Measurements from ENCODE around the gene PASD1.

PASD1 gene

GRCh38 chrX:151715752-151716151 is 152.3 kb downstream of the PASD1 start, which contains the start of gene FATE1:
Gene FATE1, plus strand, starts transcription at chrX:151716035. Its CDS starts 85 bp downstream, at chrX:151716120.
- no peak within 1 kb of the TSS for H3K4me3 ChIP-seq (replicated peaks; ENCODE audit: low read depth, low read length)

DNA sequence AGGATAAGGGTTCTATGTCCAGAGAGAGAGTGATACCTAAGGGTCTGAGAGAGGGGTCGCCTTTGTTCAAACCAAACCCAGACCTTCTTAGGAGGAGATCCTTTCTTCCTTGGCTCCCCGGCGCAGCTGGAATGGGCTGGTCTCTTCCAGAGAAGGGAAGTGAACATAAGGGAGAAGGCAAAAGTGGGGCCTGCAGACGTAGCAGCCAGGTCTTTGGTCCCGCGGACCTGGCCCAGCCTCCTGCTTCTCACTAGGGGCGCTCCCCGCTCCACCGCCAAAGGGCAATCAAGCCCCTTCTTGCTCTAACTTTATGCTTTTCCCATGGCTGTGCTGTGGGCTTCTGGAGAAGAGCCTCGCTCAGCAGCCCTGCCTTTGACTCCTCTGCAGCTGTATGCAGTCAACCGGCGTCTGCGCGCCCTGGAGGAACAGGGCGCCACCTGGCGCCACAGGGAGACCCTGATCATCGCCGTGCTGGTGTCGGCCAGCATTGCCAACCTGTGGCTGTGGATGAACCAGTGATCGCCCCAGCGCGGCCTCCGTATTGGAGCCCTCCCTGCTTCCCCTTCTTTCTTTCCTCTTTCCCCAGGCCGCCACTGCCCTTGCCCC is 158.9 kb downstream of the PASD1 start:
- DNase-seq (ENCODE audit: extremely low read depth, low read depth) = no peak
- no peak overlapping the region for H3K4me3 ChIP-seq (replicated peaks; ENCODE audit: low read depth, low read length)
- TF ChIP-seq, protein P1, sequence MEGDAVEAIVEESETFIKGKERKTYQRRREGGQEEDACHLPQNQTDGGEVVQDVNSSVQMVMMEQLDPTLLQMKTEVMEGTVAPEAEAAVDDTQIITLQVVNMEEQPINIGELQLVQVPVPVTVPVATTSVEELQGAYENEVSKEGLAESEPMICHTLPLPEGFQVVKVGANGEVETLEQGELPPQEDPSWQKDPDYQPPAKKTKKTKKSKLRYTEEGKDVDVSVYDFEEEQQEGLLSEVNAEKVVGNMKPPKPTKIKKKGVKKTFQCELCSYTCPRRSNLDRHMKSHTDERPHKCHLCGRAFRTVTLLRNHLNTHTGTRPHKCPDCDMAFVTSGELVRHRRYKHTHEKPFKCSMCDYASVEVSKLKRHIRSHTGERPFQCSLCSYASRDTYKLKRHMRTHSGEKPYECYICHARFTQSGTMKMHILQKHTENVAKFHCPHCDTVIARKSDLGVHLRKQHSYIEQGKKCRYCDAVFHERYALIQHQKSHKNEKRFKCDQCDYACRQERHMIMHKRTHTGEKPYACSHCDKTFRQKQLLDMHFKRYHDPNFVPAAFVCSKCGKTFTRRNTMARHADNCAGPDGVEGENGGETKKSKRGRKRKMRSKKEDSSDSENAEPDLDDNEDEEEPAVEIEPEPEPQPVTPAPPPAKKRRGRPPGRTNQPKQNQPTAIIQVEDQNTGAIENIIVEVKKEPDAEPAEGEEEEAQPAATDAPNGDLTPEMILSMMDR (IDR thresholded peaks at IDR 0.05; ENCODE audit: low read depth, low read length, missing control alignments) = peak; percentile 42

More at GRCh38 chrX:151715752-151716151, 152.3 kb downstream of the PASD1 start, which contains the start of gene FATE1:
- no peak for DNase-seq (ENCODE audit: extremely low read depth, low read depth)
- TF ChIP-seq, protein P1 (IDR thresholded peaks at IDR 0.05; ENCODE audit: low read depth, low read length, missing control alignments) = no peak

GRCh38 chrX:151723156-151723760 is 159.8 kb downstream of the PASD1 start:
- DNase-seq (ENCODE audit: extremely low read depth, low read depth) = no peak
- no peak overlapping the region for H3K4me3 ChIP-seq (replicated peaks; ENCODE audit: low read depth, low read length)
- TF ChIP-seq, protein P1 (IDR thresholded peaks at IDR 0.05; ENCODE audit: low read depth, low read length, missing control alignments) = no peak

GRCh38 chrX:151724563-151725337 is 161.3 kb downstream of the PASD1 start:
- DNase-seq (ENCODE audit: extremely low read depth, low read depth) = no peak
- no peak overlapping the region for H3K4me3 ChIP-seq (replicated peaks; ENCODE audit: low read depth, low read length)
- TF ChIP-seq, protein P1 (IDR thresholded peaks at IDR 0.05; ENCODE audit: low read depth, low read length, missing control alignments) = no peak

DNA sequence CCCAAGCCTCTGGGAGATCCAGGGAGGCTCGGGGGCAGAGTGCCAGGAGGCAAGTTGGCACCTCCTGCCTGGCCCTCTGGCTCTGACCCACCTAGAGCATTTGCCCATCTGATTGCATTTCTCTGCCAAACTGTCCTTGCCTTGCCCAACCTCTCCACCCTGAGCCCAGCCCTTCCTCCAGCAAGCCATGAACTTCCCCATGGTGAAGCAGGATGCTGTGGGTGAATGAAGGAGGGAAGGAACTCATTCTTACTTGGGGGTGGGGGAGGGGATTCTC is 161.8 kb downstream of the PASD1 start:
- no peak overlapping the region for H3K4me3 ChIP-seq (replicated peaks; ENCODE audit: low read depth, low read length)
- TF ChIP-seq, protein P1 (IDR thresholded peaks at IDR 0.05; ENCODE audit: low read depth, low read length, missing control alignments) = no peak
- no peak for DNase-seq (ENCODE audit: extremely low read depth, low read depth)
